ENCODE measurements around the gene SPRED1. TPM values are rescaled to one million over a fixed set of nuclear protein-coding genes. Genes with fewer than 3 reads are reported as not detected.

Gene SPRED1
- total and polyA plus RNA-seq, 2 donors (not counting 1 experiment from before 2014, with no cell fraction given), result 0.09 to 2.1 TPM

DNA sequence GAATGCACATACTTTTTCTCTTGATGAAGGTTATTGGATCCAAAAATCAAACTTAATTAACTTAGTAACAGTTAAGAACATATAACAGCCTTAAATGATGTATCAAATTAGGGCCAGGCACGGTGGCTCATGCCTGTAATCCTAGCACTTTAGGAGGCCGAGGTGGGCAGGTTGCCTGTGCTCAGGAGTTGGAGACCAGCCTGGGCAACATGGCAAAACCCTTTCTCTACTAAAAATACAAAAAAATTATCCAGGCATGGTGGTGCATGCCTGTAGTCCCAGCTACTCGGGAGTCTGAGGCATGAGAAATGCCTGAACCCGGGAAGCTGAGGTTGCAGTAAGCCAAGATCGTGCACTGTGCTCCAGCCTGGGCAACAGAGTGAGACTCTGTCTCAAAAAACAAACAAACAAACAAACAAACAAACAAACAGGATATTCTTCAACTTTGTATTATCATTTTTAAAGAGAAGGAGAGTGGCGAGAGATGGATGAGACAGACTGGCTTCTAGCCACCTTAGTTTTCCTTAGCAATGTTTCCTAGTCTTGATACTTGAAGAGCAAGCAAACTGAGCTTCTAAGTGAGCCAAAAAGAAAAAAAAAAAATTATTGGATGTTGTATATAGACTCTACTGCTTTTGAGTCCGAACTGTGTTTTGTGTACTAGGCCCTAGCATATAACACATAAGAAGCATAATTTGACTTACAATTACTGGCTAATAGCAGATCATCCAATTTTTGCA, 13.8 kb downstream of the SPRED1 start:
- H3K4me1 ChIP-seq (ENCODE audit: control insufficient read depth in 2 of 2, insufficient read depth in 2 of 2, low read length in 2 of 2), result no peaks in the 10 kb centered on the region
- no peaks in the 10 kb centered on the region for H3K9me3 ChIP-seq (ENCODE audit: control extremely low read depth in 1 of 3, control insufficient read depth in 2 of 3, insufficient read depth in 1 of 3, low read length in 2 of 3)
- Mint-ChIP-seq H3K27me3 (no peaks in the 10 kb centered on the region), H3K4me1 (no peaks in the 10 kb centered on the region), H3K9me3 (ENCODE audit: insufficient read depth) (no peaks in the 10 kb centered on the region), H3K4me3 (no peak overlapping the region), H3K27ac (no peak overlapping the region)
- intact Hi-C loops (cut with micrococcal nuclease), result no loop called here
- no peak overlapping the region for H3K9ac ChIP-seq (ENCODE audit: low read length)
- DNase-seq (no peak), ATAC-seq (ENCODE audit: low read depth) (no peak)
- H3K4me2 ChIP-seq (replicated peaks; ENCODE audit: low read depth, low read length, poor library complexity, severe bottlenecking), result no peak overlapping the region
- 92% methylated on average over 2 of the region's 7 CpGs for WGBS (ENCODE audit: insufficient coverage)
- ChIA-PET CTCF (no interaction called here), POLR2A (no interaction called here)
- H2AFZ ChIP-seq (ENCODE audit: insufficient read depth, low read depth, low read length, poor library complexity, severe bottlenecking), result no peak overlapping the region
- H3K27ac ChIP-seq (ENCODE audit: low read length in 2 of 2), result no peak overlapping the region
- no peaks in the 10 kb centered on the region for H3K79me2 ChIP-seq (ENCODE audit: control insufficient read depth, insufficient read depth, low read length)
- TF ChIP-seq EZH2 (IDR thresholded peaks at IDR 0.05; ENCODE audit: borderline replicate concordance, insufficient read depth, low read depth, low read length, poor library complexity, severe bottlenecking) (no peak), CTCF (IDR thresholded peaks at IDR 0.05) (no peak)
- no peaks in the 10 kb centered on the region for H4K20me1 ChIP-seq (ENCODE audit: control insufficient read depth, insufficient read depth, low read length, poor library complexity, severe bottlenecking)
- no peak overlapping the region for H3K4me3 ChIP-seq (ENCODE audit: control extremely low read depth in 1 of 5, extremely low read depth in 1 of 5, insufficient read depth in 1 of 5, low read depth in 2 of 5, low read length in 4 of 5)
- no peaks in the 10 kb centered on the region for H3K36me3 ChIP-seq (replicated peaks in 1 of 2; ENCODE audit: control extremely low read depth in 1 of 2, control insufficient read depth in 1 of 2, extremely low read depth in 1 of 2, insufficient read depth in 2 of 2, low read length in 1 of 2)
- no peaks in the 10 kb centered on the region for H3K27me3 ChIP-seq (replicated peaks in 1 of 4; ENCODE audit: control extremely low read depth in 1 of 4, control insufficient read depth in 3 of 4, insufficient read depth in 4 of 4, low read length in 3 of 4)

DNA sequence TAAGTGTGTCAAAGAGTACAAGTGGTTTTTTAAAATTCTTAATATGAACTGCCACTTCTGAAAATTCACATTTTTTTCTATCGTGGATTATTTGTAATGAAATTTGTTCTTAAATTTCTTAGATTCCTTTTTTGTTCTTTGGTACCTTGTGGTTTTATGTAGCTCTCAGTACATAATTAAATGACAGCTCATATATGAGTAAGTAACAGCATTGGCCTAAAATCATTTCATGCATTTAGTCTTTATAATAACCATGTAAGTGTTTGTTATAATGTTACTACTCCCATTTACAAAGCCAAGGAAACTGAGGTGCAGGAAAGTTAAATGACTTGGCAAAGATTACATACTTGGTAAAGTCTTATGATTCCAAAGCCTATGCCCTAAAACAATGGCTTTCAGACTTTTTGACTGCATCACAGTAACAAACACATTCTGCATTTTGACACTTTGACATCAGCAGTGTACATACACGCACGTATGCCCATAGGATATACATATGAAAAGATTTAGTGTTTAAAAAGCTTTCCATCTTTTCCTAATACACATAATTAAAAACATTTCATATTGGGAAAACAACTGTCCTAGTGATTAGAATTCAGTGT, 14.9 kb downstream of the SPRED1 start:
- no peaks in the 10 kb centered on the region for H3K36me3 ChIP-seq (replicated peaks in 1 of 2; ENCODE audit: control extremely low read depth in 1 of 2, control insufficient read depth in 1 of 2, extremely low read depth in 1 of 2, insufficient read depth in 2 of 2, low read length in 1 of 2)
- WGBS (ENCODE audit: insufficient coverage), result no CpG with 5 or more reads among the region's 3 CpGs
- H3K9me3 ChIP-seq (ENCODE audit: control extremely low read depth in 1 of 3, control insufficient read depth in 2 of 3, insufficient read depth in 1 of 3, low read length in 2 of 3), result no peaks in the 10 kb centered on the region
- no peak overlapping the region for H3K4me2 ChIP-seq (replicated peaks; ENCODE audit: low read depth, low read length, poor library complexity, severe bottlenecking)
- no peak for TF ChIP-seq EZH2 (IDR thresholded peaks at IDR 0.05; ENCODE audit: borderline replicate concordance, insufficient read depth, low read depth, low read length, poor library complexity, severe bottlenecking)
- no peak for TF ChIP-seq CTCF (IDR thresholded peaks at IDR 0.05)
- no peaks in the 10 kb centered on the region for H3K4me1 ChIP-seq (ENCODE audit: control insufficient read depth in 2 of 2, insufficient read depth in 2 of 2, low read length in 2 of 2)
- H3K9me3 Mint-ChIP-seq (ENCODE audit: insufficient read depth), result peaks cover 4% of the 10 kb centered on the region
- POLR2A ChIA-PET, result no interaction called here
- H3K4me1 Mint-ChIP-seq, result no peaks in the 10 kb centered on the region
- H3K27ac Mint-ChIP-seq, result no peak overlapping the region
- H3K27me3 Mint-ChIP-seq, result no peaks in the 10 kb centered on the region
- ATAC-seq (ENCODE audit: low read depth) (no peak), DNase-seq (no peak)
- no peak overlapping the region for H3K4me3 ChIP-seq (ENCODE audit: control extremely low read depth in 1 of 5, extremely low read depth in 1 of 5, insufficient read depth in 1 of 5, low read depth in 2 of 5, low read length in 4 of 5)
- no peaks in the 10 kb centered on the region for H3K27me3 ChIP-seq (replicated peaks in 1 of 4; ENCODE audit: control extremely low read depth in 1 of 4, control insufficient read depth in 3 of 4, insufficient read depth in 4 of 4, low read length in 3 of 4)
- H3K9ac ChIP-seq (ENCODE audit: low read length), result no peak overlapping the region
- intact Hi-C loops (cut with micrococcal nuclease), result no loop called here
- CTCF ChIA-PET, result no interaction called here
- H2AFZ ChIP-seq (ENCODE audit: insufficient read depth, low read depth, low read length, poor library complexity, severe bottlenecking), result no peak overlapping the region
- H3K27ac ChIP-seq (ENCODE audit: low read length in 2 of 2), result no peak overlapping the region
- H3K4me3 Mint-ChIP-seq, result no peak overlapping the region
- H3K79me2 ChIP-seq (ENCODE audit: control insufficient read depth, insufficient read depth, low read length), result no peaks in the 10 kb centered on the region
- no peaks in the 10 kb centered on the region for H4K20me1 ChIP-seq (ENCODE audit: control insufficient read depth, insufficient read depth, low read length, poor library complexity, severe bottlenecking)
